Activated gamma-delta T cell treated with Interleukin-2 at 50 U/mL for 16 hours (primary cell): ENCODE data around the gene CFAP221.
"Not testable (repeated sequence)": the region's sequence is repeated elsewhere in the genome, so short reads cannot be mapped to it uniquely, and the experiment has no call there.

Experiments
- DNase-seq: peaks from one replicate; pipeline ENCODE4 v3.0.0-alpha.2; 2020

The CFAP221 gene

DNA sequence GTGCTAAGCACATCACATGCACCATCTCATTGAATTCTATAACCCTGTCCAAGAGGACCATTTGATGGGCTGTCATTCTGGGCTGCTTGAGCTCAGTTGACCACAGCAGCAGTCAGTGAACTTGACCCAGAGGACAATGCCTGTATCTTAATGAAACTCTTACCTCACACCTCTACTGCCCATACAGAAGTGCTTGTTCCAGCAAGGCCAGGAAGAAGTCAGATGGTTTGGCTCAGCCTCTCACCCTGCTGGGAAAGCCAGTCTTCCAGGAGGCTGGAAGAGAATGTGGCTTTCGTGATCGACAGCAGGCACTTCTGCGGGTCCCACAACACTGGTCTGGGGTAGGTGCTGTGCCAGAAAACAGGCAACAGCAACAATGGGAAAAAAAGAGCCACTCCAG is 47.3 kb downstream of the CFAP221 start:
- DNase-seq: no peak

DNA sequence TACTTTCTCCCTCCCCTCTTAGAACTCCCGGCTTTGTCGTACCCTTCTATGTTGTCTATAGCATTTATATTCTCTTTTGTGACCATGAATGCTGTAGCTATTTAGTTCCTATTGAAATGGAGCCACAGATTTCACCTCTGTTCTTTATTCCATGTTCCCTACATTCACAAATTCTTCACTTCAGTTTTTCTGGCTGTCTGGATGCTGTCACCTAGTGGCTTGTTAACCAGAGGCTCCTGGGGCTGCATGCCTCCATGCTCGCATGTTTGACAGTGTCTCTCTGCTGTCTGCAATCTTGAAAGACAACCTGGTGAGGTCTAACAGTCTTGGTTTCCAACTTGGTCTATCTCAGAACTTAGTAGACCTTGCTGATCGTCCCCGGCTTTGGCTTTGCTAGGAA is 48.2 kb downstream of the CFAP221 start:
- DNase-seq: no peak

DNA sequence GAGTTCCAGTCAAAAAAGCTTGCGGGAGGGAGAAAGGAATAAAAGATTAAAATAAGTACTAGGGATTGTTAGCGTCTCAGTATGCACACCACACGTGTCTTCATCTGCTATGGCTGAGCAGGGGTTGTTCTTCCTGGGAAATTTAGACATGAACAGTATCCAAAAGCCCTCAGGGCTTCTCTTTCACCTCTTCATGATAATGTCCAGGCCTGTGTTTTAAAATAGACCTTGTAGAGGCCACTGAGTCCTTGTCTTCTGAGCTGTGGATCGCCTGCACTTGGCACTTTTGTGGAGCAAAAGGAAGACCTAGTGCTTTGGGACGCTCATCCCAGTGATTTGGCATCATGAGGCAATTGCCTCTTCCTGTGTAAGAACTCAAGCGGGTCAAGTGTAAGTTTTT is 52.4 kb downstream of the CFAP221 start:
- DNase-seq: no peak

DNA sequence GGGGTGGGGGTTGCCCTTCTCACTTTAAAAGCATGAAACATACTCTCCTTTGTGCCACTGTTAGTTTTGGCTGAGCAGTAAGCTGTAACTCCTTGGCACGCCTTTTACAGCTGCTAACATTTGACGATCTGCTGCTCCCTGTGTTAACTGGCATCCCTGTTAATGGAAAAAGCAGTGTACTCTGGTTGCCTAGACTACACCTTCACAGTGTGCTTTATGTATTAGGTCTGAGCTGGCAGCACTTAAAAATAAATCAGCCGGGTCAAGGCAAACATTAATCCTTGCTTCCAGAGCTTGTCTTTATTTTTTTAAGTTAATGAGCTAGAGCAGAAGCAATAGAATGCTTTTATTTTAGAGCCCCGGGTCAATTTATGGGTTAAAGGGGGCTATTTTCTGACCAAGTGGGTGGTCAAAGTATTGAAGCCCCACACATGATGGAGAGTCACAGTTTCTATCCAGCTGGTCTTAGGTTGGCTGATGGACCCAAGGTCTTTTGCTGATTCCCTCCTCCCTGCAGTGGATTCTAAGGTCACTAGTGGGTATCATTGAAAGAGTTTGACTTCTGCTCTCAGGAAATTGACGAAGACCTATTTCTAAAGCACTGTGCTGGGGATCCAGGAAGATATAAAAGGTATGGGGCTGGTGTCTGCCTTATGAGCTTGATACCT is 54.5 kb downstream of the CFAP221 start:
- DNase-seq: no peak

DNA sequence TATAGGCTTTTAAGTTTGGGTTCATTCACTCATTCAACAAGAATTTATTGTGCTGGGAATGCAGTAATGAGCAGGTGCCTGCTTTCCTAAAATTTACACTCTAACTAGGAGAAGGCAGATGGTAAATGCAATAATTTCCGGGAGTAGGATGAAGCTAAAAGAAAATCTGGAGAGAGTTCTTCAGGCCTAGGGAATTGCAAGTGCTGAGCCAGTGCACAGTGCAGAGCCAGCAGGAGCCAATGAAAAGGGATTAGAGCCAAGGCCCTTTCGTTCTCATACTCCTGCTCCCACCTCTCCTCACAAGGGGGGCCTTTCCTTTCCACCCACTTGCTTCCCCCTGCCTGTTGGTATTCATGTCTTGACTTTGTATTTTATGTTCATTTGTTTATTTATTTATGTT is 55.1 kb downstream of the CFAP221 start:
- no peak for DNase-seq

DNA sequence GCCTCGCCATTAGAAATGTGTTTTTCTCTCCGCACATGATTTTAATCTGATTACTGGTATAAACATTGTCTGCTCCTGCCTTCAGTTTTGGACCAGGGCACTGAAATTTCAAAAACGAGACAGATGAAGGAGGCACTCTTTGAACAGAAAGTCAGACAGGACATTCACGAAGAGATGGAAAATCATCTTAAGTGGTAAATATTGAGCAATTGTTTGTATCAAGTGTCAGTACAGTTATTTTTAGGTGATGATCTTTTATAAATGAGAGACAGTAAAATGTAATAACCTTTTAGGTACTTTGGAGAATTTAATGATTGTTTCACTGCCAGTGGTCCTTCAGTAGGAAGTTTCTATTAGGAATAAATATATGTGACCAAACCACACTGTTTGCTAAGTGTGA is 60.8 kb downstream of the CFAP221 start:
- no peak for DNase-seq

DNA sequence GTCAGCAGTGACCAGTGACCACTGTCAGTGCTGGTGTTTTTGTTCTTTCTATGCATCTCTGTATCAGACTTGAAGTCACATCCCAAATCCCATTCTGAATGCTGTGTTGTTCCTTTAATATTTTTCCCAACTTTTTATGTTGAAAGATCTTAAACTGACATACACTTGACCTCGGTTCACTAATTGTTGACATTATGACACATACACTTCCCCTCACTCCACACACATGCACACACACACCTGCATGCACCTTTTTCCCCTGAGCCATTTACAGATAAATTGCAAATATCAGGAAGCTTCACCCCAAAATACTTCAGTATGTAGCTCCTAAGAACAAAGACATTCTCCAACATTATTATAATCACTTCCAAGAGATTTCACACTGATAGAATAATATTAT is 62.4 kb downstream of the CFAP221 start:
- no peak for DNase-seq

DNA sequence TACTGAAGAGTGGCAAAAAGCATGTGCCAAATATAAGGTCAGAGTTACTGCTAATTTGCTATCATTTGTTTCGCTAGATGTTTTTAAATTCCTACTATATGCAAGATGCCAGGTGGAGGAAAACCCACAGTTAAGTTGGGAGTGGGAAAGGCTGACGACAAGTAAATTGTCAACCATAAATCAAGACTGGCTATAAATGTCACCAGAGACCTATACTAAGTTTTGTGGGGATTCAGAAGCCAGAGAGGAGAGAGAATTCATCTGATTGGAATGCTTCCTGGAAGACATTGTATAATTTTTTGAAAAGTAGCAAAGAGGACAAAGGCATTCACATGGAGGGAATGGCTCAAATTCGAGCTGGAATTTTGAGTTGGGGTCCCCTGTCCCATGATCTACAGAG is 64.3 kb downstream of the CFAP221 start:
- DNase-seq: no peak

DNA sequence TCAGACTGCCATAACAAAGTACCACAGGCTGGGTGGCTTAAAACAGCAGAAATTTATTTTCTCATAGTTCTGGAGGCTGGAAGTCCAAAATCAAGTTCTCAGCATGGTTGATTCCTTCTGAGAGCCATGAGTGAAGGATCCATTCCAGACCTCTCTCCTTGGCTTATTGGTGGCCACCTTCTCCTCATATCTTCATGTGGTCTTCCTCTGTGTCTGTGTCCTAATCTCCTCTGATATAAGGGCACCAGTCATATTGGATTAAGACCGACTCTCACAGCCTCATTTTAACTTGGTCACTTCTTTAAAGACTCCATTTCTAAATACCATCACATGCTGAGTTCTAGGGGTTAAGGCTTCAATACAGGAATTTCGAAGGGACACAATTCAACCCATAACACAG is 65.1 kb downstream of the CFAP221 start:
- DNase-seq: no peak

DNA sequence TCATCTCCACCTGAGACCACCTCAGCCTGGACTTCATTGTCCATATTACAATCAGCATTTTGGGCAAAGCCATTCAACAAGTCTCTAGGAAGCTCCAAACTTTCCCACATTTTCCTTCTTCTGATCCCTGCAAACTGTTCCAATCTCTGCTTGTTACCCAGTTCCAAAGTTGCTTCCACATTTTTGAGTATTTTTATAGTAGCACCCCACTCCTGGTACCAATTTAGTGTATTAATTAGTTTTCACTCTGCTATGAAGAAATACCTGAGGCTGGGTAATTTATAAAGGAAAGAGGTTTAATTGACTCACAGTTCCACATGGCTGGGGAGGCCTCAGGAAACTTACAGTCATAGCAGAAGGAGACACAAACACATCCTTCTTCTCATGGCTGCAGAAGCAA is 69.9 kb downstream of the CFAP221 start:
- DNase-seq: not testable (repeated sequence)

DNA sequence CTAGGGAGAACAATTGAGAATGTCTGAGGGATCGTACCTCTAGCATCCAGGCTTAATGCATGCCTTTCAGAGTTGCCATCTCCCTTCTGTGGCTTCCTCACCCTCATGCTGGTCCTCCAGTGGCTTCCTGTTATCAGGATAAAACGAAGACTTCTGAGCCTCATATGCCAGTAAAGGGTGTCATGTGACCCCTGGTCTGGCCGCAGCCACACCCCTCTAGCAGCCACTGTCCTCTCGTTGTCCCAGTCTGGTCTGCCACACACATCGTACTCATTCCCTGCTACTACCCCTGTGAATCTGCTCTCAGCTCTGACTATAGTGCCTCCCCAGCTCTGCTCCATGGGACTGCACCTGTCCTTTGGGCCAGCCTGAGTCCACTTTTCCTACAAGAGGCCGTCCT is 72.2 kb downstream of the CFAP221 start:
- no peak for DNase-seq

DNA sequence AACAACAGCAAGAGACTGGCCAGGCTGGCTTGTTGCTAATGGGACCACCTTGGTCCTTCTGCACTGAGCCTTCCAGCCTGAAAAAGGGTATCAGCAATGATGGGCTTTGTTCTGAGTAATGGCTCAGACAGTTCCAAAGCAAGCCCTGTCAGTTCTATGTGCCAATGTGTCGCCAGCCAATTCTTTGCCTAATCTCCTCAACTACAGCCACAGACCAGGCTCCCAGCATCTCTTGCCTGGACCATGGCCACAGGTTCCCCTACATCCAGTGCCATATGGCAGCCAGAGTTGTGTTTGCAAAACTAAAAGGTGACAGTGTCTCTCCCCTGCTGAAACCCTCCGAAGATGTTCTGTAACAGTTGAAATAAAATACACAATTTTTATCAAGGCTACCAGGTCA is 73.2 kb downstream of the CFAP221 start:
- no peak for DNase-seq

DNA sequence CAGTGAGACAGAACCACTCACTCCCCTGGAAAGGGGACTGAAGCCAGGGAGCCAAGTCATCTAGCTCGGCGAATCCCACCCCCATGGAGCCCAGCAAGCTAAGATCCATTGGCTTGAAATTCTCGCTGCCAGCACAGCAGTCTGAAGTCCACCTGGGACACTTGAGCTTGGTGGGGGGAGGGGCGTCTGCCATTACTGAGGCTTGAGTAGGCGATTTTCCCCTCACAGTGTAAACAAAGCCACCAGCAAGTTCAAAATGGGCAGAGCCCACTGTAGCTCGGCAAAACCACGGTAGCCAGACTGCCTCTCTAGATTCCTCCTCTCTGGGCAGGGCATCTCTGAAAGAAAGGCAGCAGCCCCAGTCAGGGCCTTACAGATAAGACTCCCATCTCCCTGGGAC is 74.5 kb downstream of the CFAP221 start:
- not testable (repeated sequence) for DNase-seq

DNA sequence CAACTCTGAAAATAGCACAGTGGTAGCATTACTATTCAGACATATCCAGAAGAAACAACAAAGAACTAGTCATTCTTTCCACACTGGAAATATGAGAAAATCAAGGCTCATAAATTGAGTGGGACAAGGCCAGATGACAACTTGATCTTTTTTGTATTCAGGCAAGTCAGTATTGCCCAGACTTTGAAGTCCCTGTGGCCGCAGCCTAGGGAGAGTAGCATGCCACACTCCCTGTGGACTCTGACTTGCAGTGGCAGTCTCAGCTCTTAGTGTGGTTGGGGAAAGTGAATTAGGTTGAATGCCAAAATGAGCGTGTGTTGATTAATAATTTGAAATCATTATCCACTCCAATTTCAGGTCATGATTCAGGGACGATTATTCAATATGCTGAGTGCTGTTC is 81.0 kb downstream of the CFAP221 start:
- DNase-seq: no peak

DNA sequence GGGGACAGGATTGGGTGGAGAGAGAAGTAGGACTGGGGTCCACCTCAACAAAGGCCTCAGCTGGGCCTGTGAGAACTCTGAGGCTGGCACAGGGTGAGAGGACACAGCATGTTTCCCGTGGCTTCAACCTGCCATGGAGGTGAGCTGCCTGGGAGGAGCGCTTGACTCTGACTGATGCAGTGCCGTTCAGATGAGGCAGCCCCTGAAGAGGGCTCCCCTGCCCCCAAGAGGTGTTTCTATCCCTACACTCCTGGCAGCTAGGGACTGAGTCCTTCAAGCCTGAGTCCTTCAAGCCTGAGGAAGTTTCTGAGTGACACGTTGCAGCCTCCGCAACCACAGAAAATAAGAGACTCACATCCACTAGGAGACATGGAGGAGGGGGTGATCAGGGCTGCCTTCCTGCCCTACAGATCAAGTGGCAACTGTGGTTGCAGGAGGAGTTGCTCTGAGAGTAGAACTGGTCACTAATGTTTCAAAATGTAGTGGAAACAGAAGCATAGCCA is 85.1 kb downstream of the CFAP221 start:
- DNase-seq: no peak

DNA sequence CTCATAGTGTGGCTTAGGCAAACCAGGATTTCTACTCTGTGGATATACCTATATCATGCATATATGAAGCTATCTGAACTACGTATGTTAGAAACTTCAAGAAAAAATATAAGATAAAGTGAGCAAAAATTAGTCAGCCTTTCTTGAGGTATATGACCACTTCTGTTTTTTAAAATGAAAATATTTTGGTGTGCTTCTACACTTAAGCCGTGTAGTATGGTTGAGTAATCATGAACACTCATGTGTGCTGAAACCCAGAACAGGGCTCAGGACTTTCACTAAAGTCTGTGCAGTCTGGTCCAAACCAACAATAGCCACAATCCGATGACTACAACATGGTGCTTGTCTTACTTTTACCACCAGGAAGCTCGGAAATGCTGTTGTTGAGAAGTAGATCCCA is 85.9 kb downstream of the CFAP221 start:
- no peak for DNase-seq

DNA sequence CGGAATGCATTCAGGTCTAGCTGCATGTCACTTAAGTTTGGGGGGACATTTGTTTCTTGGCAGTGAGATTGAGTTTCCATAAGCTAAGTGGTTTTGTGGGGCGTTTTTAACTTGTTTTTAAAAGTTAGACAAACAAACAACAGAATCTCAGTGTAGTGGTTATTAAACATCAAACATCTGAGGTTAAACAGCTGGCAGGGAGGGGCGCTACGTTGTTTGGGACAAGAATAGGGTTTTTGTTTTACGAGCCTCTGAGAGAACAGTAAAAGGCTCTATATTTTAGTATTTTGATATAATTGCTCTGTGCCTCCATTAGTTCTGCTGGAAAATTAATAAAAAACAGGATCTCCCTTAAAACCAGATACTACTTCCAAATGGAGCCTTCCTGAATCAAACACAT is 93.1 kb downstream of the CFAP221 start:
- DNase-seq: no peak

DNA sequence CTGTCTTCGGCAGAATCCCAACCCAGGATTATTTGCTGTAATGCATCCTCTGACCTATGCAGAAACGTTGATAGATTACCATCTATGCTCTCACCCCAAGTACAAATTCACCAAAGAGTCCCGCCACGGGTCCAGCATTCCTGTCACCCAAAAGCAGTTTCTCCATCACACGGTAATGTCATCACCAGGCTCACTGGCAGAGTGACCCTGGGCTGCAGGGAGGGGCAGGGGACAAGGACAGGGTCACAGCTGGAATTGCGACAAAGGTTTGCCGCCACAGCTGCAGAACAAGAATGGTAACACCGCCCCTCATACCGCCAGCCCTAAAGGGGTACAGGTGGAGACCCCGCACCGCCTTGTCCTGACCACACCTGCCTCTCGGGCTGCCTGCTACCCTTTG is 94.0 kb downstream of the CFAP221 start:
- no peak for DNase-seq

DNA sequence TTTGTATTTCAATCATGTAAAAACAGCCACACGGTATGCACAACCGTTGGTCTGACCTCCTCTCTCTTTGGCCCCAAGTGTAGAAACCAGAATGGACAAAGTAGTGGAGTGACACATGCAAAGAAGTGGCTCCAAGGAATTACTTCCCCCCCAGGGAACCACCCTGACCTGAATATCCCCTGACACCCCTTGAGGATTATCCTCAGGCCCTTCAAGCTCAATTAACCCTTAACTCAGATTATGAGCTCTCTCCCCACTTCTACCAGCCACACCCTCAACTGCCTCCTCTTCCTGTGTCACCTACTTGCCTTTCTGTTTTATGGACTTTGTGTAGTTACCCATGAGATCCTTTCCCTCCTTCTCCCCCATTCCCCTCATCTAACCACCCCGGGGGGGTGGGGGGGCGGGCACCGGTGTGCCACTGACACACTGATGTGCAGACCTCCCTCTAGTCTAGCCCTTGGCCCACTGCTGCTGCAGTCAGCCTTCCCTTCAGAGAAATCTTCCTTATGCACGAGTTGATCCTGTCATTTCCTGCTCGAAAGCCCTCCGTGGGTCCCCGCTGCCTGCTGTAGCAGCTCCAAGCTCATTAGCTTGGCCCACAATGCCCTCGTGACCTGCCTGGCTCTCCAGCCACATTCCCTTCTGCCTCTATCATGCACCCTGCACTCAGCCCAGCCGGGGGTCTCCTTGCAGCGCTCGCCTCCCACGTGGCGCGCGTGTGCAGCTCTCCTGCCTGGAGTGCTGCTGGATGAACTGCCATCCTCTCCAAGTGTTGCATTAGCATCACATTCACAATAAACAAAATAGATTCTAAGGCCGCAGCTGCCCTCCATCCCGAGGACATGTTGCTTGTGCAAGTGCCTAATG is 94.7 kb downstream of the CFAP221 start:
- no peak for DNase-seq

DNA sequence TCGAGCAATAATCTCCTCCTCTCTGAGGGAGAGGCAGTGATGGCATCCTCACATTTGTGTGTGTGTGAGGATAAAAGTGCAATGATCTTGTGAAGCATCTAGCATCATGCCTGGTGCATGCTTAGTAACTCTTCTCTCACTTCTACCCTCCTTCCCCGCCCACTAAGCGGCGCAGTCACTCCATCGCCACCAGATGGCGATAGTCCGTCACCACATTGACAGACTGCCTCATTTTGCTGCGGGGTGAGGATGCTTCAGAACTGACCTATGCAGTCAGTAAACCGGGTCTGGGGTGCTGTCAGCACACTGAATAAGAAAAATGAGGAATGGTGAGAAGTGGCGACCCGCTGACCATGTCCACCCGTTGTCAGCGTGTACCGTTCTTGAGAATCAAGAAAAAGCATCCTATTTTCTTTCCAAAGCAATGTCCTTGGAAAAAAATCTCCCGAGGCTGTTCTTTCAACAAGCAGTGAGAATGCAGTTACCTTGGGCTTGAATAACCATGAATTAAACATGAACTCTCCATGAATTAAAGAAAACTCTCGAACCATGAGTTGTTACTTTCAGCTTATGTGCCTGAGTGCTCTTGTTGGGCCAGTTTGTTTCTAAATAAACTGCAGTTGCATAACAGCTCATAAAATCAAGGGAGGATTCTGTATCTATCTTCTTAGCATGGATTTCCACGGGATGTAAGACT is 97.5 kb downstream of the CFAP221 start:
- peak; percentile 68 for DNase-seq

DNA sequence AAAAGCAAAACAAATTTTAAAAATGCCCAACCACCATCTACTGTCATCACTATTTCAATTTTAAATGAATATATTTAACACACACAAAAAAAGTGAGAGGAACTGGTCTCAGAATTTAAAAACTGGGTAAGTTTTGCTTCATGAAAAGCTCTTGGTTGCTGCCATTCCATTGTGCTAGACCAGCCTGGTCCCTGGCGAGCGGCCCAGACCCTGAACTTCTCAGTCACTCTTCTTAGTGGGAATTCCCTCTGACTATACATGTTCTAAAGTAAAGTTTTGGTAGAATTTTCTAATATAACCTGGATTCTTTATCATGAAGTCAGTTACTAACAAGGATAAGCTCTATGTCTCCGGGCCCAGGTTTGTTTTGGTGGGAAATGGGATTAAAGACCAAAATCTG is 99.9 kb downstream of the CFAP221 start:
- no peak for DNase-seq

DNA sequence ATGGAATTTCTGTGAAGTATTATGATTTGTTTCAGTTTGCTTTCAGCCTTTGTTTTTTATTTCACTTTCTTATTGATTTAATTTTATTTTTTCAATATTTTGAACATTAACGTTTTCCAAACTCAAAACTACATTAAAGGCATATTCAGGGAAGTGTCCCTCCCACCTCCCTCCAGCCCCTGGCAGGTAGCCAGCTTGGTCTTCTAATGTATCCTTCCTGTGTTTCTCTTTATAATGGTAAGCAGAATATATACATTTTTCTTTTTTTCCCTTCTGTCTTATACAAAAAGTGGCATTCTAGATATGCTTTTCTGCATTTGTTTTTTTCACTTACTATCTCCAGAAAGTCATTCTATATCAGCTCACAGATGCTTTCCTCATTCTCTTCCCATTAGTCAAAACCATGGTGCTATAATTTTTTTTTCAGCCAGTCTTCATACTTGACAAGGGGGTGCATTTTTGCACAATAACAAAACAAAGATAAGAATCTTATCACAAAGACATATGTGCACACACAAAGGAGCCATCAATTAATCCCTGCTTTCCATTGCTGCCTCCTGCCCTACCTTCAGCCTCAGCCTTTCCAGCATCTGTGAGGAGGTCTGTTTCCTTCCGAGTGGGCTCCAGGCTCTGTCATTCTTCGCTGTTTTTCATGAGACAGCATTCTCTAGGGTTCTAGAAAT is 101.1 kb downstream of the CFAP221 start:
- DNase-seq: no peak

DNA sequence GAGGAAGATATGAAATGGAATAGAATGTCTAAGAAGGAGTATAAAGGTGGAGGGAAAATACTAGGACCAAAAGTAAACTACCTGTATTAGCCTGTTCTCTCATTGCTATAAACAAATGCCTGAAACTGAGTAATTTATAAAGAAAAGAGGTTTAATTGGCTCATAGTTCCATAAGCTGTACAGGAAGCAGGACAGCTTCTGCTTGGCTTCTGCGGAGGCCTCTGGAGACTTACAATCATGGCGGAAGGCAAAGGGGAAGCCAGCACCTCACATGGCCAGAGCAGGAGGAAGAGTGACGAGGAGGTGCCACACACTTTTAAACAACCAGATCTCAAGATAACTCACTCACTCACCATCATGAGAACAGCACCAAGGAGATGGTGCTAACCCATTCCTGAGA is 101.9 kb downstream of the CFAP221 start:
- DNase-seq: no peak
